AML-193 (cell line): ENCODE results near the gene SLC19A1.
"Not testable (repeated sequence)": the region's sequence is repeated elsewhere in the genome, so short reads cannot be mapped to it uniquely, and the experiment has no call there.

Experiments used
- DNase-seq, 2 experiments: peaks; one replicate each; lab custom pipeline; 2025; lab: John Stamatoyannopoulos, UW

The SLC19A1 gene

DNA sequence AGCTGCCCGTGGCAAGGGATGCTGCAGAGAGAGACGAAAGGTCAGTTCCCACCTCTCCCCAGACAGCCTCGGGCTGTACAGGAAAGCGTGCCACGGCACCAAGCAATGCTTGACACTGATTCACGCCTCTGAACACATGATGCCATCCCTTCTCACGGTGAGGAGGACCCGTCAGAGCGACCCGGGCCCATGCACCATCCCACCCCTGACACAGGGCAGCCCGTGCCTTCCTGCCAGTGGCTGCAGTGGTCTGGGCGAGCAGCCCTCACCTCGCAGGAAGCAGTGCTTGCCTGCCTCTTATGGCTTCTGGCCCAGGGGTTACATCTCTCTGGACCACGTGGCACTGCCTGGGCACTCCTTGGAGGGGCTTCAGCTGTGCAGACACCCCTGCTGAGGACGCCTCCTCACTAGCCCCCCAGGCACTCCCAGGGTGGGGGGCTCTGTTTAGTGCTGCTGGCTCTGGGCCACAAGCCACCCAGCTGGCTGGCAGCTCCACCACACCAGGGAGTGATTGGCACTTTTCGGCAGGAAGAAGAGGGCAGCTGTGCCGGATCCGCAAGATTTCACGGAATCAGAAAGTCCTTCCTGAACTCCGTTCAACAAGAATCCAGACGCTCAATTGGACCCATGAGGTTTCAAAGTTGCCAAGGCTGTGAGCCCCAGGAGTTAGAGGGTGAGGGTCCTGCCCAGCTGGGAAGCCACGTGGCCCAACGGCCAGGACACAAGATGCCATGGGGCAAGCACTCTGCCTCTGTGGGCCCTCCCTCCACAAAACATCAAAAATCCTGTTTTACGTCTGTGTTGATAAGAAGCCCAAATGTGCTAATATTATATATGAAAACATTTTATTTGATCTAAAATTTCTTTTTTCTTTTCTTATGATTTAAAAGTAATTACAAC lies 34.8 kb upstream of the SLC19A1 start:
- no peak for DNase-seq

DNA sequence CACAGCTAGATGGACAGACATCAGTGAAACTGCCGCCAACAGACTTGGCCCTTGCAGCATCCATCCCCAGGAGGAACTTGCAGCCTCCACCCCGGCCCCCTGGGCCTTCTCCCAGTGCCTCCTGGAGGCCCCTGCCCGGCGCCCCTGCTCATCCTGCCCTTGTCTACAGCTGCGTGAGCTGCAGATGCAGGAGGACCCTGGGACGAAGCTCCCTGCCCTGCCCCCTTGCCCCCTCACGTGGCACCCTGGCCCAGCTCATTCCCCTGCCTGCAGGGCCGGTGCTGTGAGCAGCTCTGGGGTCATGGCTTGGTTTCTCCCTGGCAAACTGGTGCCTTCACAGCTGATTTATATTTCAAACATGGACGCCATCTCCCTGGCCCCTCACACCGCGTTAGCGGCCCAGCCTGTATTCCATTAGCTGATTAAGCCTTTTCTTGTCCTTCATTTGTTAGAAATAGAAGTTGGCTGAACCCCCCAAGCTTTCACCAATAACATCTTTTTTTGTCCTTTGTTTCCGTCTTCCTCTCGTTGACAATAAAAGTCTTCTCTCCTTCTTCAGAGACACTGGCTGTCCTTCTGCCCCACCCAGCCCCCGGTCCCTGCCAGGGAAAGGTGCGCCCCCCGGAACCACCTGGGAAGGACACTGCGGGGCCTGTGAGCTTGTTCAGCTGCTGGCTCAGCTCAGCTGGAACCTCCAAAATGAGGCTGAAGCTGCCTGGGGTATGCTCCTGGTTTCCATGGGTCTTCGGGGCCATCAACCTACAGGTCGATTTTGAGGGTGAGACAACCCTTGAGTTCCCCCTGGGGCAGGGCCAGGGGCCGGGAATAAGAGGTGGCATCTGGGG lies 34.0 kb upstream of the SLC19A1 start:
- no peak for DNase-seq

DNA sequence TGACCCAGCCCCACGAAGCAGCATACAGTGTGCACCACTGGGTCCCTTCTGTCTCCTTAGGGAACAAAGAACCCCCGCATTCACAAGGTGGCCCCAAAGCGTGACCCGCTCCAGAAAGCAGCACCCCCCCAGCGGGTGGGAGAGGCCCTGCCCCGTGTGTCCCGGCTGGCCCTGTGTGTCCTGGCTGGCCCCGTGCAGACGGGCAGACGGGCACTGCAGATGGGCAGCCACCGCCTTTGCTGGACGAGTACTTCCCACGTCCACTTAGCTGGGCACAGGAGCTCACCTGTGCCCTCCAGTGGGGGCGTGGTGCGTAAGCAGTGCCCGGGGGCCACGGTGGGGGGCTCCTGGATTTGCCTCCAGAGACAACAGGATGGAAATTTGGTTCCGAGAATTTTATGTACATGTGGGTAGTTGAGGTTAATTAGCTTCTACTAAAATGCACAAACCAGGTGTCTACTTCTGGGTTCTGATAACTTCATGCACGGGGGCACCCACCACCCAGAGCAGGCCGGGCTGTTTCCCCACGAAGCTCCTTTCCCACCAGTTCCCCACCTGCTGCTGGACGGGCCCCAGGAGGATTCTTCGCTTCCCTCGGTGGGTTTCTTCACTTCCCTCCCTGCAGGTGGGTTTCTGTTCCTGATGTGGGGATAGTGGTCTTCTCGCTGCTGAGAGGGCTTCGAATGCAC lies 33.2 kb upstream of the SLC19A1 start:
- DNase-seq, result no peak

DNA sequence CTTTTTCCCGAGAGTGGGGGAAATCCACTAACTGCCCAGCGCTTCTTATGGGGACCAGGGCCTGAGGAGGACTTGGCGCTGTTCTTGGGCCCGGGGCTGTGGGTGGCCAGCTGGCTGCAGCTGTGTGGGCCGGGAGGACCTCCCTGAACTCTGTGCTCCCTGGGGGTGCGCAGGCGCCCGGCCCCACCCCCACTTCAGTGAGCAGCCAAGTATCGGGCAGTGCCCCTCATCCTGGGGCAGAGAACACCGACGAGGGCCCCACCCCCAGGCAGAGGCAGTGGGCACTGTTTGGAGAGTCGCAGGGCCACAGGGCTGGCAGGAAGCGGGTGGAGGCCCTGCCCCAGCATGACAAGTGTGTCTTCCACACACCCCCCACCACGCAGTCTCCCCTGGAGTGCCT lies 32.5 kb upstream of the SLC19A1 start:
- DNase-seq, result no peak

DNA sequence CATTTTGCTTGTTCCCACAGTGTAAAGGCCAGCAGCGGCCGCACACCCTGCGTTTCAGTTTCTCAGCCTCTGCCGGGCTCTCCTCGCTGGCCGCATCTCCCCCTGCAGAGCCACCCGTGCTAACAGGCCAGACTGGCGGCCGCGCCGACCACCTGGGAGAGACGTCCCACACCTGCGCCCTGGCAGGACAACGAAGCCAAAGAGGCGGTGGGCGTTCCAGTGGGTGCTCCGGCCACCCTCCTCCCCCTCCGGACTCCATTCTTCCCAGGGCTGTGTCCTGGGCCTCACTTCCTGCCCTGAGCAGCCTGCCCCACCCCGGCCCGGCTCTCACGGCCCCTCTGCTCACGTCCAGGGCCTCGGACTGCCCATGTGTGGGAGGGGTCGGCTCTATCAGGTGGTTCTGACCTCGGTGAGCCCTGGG lies 31.9 kb upstream of the SLC19A1 start:
- DNase-seq, result no peak

DNA sequence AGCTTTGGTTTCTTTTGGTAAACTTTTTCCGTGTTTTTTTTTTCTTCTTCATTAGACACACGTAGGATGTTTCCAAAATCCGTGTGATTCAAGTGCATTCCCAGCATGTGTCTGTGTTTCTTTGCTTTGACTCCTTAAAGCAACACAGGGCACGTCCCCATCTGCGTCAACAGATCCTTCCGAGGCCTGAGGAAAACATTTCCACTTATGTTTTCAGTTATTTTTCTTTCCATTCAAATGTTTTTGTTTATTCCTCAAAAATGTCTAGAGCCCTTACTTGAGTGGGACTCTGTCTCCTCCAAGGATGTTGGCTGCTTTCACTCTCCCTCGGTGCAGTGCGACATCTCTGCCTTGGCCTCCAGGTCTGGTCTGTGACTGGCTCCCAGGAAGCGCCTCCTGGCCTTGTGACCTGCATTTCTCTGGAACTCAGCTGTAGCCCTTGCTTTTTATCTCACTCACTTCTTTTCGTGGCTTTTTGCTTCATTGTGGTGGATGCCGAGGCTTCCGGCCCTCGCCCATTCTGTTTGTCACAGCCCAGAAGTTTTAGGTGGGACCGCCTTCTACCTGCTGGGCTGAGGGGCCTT lies 31.3 kb upstream of the SLC19A1 start:
- no peak for DNase-seq

DNA sequence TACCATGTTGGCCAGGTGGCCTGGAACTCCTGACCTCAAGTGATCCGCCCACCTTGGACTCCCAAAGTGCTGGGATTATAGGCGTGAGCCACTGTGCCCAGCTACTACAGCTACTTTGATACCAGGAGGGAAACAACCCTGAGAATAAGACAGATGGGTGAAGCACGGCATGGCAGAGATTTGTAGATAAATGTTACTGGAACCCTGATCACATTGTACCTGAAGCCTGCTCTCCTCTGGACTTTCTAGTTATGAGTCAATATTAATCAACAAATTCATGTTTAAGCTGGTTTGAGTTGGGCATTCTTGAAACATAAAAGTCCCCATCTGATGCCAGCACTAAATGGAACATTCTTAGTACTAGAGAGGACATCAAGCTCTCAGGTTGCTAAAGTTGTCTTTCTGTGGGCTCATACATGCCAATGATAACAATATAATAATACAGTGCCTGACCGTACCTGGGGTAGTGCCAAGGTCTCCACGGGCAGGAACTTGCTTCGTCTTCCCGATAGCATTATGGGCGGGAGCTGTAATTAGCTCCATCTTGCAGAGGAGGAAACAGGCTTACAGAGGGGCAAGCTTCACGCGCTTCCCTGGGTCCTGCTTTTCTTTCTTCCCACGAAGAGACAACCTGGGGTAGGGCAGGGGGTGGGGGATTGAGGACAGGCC lies 30.7 kb upstream of the SLC19A1 start:
- DNase-seq, result no peak

DNA sequence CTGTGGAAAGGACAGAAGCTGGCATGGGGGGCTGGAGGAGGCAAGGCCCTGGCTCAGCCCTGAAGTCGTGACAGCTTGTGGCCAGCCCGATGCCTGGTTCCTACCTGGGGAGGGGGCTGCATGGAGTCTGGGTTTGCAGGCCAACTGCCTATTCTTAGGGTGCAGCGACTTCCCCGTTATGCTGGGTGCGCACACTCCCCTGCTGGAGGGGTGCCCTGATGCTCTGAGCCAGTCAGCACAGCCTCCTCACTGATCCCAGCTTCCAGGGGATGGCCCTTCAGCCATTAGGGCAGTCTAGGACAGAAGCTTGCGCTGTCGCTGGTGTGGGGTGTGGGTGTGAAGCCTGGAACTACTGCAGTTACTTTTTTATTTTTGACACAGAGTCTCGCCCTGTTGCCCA lies 30.0 kb upstream of the SLC19A1 start:
- DNase-seq, result no peak

DNA sequence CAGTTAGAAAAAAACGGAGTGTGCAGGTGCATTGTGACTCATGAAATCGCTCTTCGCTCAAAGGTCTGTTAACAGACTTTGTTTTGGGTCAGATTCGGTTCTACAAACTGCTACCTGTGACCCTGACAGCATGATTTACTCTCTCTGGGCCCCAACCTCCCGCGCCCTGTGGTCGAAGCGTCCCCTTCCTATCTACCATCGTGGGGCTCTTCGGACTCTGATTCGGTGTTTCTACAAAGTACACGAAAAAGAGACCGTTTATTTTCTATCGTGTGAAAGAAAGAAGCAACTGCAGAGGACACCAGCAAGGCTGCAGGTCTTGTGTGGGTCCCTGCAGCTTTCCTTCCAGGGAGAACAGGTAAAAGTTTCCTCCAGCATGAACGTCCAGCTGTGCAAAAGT lies 29.4 kb upstream of the SLC19A1 start:
- DNase-seq, result no peak

DNA sequence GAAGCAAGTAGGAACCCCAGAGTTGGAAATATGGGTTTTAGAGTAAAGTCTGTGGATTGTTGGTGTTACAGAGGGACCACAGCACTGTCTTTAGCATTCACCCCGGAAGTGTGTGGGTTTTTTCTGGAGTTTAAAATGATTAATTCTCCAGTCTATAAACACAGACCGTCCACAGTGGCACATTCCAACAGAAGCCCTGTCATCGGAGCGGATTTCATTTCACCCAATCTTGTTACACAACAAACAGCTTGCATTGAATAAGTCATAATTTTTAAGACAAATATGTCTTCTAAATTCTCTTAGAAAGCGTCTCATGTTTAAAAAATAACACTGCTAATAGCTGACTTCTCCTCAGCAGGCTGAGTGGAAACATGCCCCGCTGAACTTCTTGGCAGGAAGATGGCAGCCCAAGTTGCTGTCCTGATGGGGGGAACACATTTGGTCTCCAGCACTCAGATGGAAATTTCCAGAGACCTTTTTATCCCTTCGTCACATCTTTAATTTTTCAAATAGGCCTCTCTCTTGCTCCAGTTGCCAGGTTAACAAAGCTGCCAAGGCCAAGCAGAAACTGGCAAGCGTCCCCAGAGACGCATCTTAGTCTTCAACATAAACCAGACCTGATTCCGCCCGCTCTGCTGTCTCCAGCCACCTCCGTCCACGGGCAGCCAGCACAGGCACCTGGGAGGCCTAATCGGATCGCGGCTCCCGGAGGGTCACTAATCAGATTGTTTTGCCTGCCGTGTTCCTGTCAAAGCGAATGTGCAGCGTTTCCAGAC lies 28.8 kb upstream of the SLC19A1 start:
- no peak for DNase-seq

DNA sequence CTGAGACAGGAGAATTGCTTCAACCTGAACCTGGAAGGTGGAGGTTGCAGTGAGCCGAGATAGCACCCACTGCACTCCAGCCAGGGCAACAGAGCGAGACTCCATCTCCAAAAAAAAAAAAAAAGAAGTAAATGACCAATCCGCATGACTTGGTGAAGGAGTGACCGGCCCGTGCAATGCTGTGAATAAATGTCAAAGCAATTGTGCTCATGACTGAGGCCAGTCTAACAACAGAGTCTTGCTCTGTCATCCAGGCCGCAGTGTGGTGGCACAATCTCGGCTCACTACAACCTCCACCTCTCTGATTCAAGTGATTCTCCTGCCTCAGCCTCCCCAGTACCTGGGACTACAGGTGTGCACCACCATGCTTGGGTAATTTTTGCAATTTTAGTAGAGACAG lies 27.8 kb upstream of the SLC19A1 start:
- no peak for DNase-seq

DNA sequence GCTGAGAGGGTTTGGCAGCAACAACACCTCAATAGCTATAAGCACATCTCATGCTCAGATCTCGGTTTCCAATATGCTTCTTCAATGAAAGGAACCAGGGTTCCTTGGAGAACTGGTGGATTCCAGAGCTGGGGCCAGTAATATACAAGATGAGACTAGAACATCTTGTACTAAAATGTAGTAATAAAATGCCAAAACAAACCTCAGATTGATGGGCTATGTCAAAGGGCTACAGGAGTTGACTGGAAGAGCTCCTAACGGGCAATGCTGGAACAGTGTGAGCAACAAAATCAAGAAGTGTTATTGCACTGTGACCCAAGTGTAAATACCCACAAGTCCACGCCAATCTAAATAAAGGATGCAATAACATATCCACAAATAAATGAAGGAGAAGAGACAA lies 26.1 kb upstream of the SLC19A1 start:
- no peak for DNase-seq

DNA sequence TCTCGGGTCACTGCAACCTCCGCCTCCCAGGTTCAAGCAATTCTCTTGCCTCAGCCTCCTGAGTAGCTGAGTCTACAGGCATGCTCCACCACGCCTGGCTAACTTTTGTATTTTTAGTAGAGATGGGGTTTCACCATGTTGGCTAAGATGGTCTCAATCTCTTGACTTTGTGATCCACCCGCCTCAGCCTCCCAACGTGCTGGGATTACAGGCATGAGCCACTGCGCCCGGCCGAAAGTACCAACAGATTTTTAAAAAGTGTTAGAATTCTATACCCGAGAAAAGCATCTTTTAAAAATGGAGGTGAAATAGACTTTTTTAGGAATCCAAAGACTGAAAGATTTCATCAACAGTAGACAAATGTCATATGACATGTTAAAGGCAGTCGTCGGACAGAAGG lies 21.9 kb upstream of the SLC19A1 start:
- DNase-seq, result not testable (repeated sequence)

DNA sequence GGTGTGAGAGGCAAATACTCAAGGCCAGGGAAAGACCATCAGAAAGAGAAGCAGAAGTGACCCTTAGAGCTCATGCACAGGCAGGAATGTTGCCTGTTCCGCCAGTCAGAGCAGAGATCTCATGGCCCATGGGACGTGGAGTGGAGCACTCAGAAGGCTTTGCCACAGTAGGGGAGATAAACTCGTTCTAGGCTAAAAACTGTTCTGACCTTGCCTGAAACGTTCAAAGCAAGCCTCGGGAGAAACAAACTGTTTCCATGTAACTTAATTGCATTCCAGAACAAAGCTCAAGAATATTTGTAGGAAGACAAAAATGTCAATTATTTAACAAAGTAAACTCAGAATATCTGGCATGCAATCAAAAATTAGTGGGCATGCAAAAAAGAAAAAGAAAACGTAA lies 20.7 kb upstream of the SLC19A1 start:
- no peak for DNase-seq

DNA sequence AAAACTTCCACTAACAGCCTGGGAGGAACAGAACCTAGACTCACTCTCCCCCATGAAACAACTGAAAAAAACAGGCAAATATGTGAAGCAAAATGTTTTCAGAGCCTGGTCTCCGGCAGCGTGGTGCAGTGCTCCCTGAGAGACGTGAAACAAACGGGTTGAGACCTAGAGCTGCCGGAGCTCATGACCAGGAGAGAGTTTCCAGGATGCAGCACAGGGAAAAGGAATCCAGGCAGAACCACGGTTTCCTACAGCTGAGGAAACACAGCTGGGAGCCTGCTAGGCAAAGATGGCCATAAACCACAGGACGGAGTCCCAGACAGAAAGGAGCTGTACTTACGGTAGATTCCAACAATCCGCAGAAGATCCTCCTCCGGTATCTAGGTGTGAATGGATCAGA lies 20.2 kb upstream of the SLC19A1 start:
- no peak for DNase-seq

DNA sequence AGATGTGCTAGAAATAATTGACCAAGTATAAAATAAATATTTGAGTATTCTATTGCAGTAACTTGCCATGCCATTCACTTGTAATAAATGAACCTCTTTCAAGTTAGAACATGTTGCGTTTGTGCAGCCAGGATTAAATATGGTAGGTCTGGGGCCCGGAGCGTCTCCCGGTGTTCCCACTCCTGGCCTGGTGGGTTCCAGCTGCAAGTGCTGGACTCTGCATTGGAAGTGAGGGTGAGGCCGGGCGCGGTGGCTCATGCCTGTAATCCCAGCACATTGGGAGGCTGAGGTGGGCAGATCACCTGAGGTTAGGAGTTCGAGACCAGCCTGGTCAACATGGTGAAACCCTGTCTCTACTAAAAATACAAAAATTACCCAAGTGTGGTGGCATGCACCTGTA lies 19.0 kb upstream of the SLC19A1 start:
- DNase-seq, result not testable (repeated sequence)

DNA sequence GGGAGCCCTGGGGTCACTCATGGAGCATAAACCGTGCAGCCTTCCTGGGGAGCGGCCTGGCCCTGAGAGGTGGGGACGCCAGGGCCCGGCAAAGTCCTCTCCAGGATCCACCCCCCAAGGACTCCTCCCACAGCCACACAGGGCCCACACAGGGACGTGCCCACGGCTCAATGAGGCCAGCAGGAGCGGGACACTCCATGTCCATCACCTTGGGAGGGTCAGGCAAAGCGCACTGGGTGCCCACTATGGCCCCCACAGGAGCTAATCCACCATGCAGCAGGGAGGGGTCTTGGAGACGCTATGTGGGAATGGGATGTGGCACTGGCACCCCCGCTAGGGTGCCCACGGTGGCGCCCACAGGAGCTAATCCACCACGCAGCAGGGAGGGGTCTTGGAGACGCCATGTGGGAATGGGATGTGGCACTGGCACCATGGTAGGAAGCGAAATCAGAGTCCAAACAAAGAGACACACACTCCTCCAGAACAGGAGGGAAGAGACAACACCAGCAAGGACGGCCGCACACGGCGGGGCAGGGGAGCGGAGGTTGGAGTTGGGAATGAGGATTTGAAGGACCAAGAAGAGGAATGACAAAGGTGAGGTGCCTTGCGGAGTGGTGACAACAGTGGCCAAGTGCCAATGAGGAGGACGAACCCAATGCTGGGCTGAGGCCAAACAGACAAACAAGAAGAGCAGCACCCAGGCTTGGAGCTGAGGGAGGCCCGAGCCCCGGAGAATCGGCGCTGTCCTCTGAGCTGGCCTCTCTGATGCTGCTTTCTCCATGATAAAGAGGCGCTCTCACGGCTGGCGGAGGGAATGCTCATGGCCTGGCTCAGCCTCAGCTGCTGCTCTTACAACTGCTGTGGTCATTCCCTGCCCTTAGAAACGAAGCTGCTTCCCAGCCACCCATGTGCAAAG lies 18.1 kb upstream of the SLC19A1 start:
- DNase-seq, result no peak

DNA sequence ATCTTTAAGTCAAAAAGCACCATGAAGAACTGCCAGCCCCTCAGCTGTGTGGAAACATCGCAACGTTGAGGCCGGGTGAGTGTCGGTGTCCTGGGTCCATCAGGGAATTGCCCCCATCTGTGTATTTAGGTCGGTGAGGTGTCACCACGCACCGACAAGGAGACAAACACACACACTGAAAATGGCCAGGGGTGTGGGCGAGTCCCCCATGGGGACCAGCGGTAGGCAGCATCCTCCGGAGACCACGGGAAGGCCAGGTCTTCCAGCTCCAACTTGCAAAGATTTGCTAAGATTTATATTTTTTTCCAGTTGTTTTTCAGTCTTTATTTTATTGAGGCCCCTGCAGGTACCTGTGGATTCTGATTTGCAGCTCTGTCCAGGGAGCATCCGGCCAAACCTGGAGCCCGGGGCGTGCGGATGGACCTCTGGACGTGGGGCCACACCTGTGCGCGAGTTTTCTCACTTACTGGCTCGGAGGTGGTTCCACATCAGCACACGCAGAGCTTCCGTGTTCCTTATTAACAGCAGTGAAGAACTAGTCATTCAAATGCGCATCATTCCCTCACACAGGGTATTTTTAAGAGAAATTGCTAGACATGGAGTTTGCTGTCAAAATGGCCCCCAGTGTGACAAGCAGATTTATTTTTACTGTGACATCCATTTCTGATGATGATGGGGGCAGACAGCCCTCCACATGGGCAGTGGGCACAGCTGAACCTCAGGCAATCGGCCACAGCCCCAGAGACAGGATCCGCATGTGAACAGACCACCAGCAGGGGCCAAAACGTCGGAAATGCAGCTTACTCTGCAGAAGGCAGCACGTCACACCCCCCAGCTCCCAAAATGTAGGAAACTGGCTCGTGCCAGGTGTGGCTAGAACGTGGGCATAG lies 17.2 kb upstream of the SLC19A1 start:
- no peak for DNase-seq
